ENCODE data around the gene DDX31.

Gene DDX31

GRCh38 chr9:132641216-132641615, 28.6 kb downstream of the DDX31 start:
- no peak overlapping the region for H3K4me3 ChIP-seq (replicated peaks in 1 of 2; ENCODE audit: low read depth in 2 of 2, low read length in 2 of 2)
- DNase-seq (ENCODE audit: low read depth in 2 of 2) = no peak
- TF ChIP-seq CTCF (IDR thresholded peaks at IDR 0.05; ENCODE audit: low read depth, low read length) = no peak

GRCh38 chr9:132639322-132639721, 30.5 kb downstream of the DDX31 start:
- no peak for DNase-seq (ENCODE audit: low read depth in 2 of 2)
- TF ChIP-seq CTCF (IDR thresholded peaks at IDR 0.05; ENCODE audit: low read depth, low read length) = no peak

GRCh38 chr9:132638240-132638639, 31.5 kb downstream of the DDX31 start:
- TF ChIP-seq CTCF (IDR thresholded peaks at IDR 0.05; ENCODE audit: low read depth, low read length) = no peak
- no peak overlapping the region for H3K4me3 ChIP-seq (replicated peaks in 1 of 2; ENCODE audit: low read depth in 2 of 2, low read length in 2 of 2)
- DNase-seq (ENCODE audit: low read depth in 2 of 2) = peak in 1 of 2 donors; percentile 20

More at GRCh38 chr9:132639322-132639721, 30.5 kb downstream of the DDX31 start:
- no peak overlapping the region for H3K4me3 ChIP-seq (replicated peaks in 1 of 2; ENCODE audit: low read depth in 2 of 2, low read length in 2 of 2)

- no peak overlapping the region for H3K4me3 ChIP-seq (replicated peaks in 1 of 2; ENCODE audit: low read depth in 2 of 2, low read length in 2 of 2)
- no peak for TF ChIP-seq CTCF (IDR thresholded peaks at IDR 0.05; ENCODE audit: low read depth, low read length)
- no peak for DNase-seq (ENCODE audit: low read depth in 2 of 2)
Measured at GRCh38 chr9:132637801-132638200, 32.0 kb downstream of the DDX31 start.

GRCh38 chr9:132637351-132637750, 32.4 kb downstream of the DDX31 start:
- no peak overlapping the region for H3K4me3 ChIP-seq (replicated peaks in 1 of 2; ENCODE audit: low read depth in 2 of 2, low read length in 2 of 2)
- DNase-seq (ENCODE audit: low read depth in 2 of 2) = no peak
- TF ChIP-seq CTCF (IDR thresholded peaks at IDR 0.05; ENCODE audit: low read depth, low read length) = no peak

- DNase-seq (ENCODE audit: low read depth in 2 of 2) = no peak
- no peak for TF ChIP-seq CTCF (IDR thresholded peaks at IDR 0.05; ENCODE audit: low read depth, low read length)
- no peak overlapping the region for H3K4me3 ChIP-seq (replicated peaks in 1 of 2; ENCODE audit: low read depth in 2 of 2, low read length in 2 of 2)
Measured at GRCh38 chr9:132634327-132634726, 35.5 kb downstream of the DDX31 start.

GRCh38 chr9:132632413-132633129, 37.2 kb downstream of the DDX31 start:
- no peak overlapping the region for H3K4me3 ChIP-seq (replicated peaks in 1 of 2; ENCODE audit: low read depth in 2 of 2, low read length in 2 of 2)
- no peak for TF ChIP-seq CTCF (IDR thresholded peaks at IDR 0.05; ENCODE audit: low read depth, low read length)
- DNase-seq (ENCODE audit: low read depth in 2 of 2) = no peak
